ENCODE results near the gene NTM.

- TF ChIP-seq CTCF (IDR thresholded peaks at IDR 0.05) (no peak), POLR2A (IDR thresholded peaks at IDR 0.05) (no peak), POLR2AphosphoS5 (IDR thresholded peaks at IDR 0.05) (no peak)
These were observed 231.2 kb downstream of the NTM start for GRCh38 chr11:131601586-131601985.
